ENCODE results near the gene IRS1.

The IRS1 gene

GRCh38 chr2:226755631-226756030 lies 44.0 kb downstream of the IRS1 start:
- no peak for DNase-seq (ENCODE audit: low read depth in 2 of 2)

DNA sequence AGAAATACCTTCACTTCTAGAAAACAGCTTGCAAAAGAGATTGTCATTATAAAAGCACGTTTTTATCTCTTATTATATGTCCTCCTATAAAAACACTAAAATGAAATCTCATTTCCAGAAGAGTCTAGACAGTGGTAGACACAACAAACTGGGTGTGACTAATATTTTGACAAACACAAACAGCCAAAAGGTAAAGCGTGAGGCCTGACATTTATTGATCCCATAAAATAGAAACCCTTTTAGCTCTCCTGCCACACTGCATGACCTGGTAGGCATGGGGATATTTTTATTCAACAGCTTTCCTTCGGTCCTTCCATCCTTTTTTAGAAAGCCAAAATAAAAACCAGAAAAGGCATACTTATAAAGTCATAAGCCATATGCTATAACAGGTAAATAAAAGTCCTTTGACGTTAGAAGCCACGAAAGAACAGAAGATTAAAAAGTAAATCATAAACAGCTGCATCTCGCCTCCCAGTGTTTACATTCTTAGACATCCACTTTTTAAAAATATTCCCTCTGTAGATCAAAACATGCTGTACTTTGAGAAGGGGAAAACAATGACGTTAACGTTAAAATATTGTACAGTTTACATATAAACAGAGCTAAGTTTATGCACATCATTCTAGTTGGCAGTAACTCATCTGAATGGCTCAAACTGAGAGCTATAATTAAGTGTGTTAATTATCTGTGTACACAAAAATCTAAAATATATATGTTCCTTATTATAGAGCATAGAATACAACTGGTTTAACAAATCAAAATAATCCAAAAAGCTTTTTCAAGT lies 44.6 kb downstream of the IRS1 start:
- no peak for DNase-seq (ENCODE audit: low read depth in 2 of 2)

DNA sequence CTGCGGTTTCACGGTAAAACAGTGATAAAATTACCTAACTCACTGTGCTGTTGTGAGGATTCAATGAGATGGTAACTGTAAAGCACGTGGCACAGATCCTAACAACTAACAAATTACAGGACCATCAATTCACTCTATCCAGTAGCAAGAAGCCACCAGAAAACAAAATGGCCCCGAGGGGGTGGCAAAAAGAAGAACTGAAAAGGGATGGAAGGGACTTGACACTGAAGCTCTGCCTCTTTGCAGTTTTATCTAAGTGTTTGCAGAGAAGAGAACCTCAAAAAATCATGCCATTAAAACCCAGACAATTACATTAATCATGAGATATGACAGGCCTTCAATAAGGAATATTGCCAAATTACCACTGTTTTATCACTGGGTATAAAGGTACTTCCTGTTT lies 46.7 kb downstream of the IRS1 start:
- DNase-seq (ENCODE audit: low read depth in 2 of 2): no peak

GRCh38 chr2:226747288-226747687 lies 52.3 kb downstream of the IRS1 start:
- no peak for DNase-seq (ENCODE audit: low read depth in 2 of 2)

DNA sequence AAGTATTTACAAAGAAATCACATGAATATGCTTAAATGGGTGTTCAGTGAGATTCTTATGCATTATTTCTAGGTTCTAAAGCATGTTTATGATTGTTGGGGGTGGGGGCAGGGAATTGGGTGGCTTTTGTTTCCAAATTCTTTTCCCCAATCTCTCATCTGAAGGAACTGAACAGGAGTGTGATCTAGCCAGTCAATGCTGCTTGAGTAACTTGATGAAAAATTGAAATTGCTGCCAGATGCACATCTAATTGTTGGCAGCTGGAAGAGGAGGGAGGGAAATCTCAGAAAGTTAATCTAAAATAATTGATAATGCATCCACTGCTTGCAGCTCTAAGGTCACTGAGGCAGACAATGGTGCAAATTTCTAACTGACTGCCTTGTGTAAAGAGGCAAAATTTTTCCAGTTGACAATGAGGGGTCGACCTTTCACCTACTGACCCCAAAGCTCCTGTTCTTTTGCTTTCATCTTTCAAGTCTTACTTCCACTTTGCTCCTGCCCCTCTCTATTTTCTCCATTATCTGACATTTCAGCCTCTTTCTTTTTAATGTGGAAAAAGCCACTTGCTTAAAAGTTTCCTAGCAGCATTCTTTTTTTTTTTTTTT lies 53.3 kb downstream of the IRS1 start:
- no peak for DNase-seq (ENCODE audit: low read depth in 2 of 2)

DNA sequence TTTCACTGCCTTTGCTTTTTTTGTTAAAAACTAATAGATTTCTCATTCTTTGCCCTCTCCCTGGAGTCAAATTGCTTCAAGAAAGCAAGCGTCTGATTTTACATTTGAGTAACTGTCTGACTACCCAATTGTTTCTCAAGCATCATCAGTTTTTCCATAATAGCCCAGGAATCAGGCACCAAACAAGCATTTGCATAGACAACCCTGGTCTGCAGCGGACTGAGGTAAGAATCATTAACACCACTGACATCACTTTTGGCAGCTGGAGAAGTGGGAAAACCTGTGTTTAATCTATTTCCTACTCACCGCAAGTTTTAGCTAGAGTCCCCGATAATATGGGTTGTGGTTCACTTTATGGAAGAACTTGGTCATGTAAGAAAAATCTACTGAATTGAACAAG lies 55.7 kb downstream of the IRS1 start:
- DNase-seq (ENCODE audit: low read depth in 2 of 2): no peak

- DNase-seq (ENCODE audit: low read depth in 2 of 2): no peak
These were observed 57.3 kb downstream of the IRS1 start for GRCh38 chr2:226742347-226742746.

DNA sequence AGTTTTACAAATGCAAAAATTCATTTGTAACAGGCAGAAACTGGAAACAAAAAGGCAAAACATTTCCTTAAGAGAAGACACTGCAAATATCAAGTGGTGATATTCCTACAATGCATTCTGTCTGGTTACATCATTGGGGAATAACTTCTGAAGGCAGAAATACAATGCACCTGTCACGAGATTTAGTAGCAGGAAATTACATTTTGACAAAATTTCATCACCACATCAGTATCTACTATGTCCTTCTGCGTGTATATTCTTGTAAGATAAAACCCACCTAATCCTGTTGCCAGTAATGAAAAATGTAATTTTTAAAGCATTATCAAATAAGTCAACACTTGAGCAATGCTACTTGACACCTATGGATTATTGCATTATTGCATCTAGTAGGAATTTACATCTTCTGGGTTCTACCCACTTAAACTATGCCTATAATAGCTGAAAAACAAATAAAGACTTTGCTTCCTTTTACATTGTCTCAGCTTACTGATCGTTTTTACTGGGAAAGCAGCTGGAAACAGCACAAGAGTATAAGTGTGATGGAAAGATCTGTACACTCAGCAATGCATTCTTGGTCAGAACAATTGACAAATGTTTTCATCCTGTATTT lies 59.5 kb downstream of the IRS1 start:
- DNase-seq (ENCODE audit: low read depth in 2 of 2): no peak

DNA sequence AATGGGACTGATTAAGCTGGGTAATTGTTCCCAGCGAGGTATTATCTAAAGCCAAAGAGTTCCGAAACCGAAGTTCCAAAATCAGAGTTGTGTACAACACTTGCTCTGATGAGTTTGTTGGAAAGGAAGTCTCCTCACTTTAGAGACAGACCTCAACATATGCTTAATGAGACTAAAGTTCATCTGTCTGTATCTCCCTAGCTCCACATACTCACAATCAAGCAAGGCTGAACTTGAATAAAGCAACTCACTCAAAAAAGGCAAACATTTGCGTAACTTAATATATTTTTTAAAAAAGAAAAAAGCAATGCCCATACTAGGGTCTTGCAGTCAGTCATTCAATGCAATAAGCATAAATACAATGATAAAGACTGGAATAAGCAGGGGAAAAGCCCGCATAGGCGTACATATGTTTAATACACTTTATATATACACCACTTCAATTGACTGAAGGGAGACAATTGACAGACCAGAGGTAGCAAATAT lies 60.0 kb downstream of the IRS1 start:
- no peak for DNase-seq (ENCODE audit: low read depth in 2 of 2)

GRCh38 chr2:226738821-226739544 lies 60.6 kb downstream of the IRS1 start:
- DNase-seq (ENCODE audit: low read depth in 2 of 2): no peak

- DNase-seq (ENCODE audit: low read depth in 2 of 2): no peak
These were observed 61.3 kb downstream of the IRS1 start for GRCh38 chr2:226738191-226738820.

DNA sequence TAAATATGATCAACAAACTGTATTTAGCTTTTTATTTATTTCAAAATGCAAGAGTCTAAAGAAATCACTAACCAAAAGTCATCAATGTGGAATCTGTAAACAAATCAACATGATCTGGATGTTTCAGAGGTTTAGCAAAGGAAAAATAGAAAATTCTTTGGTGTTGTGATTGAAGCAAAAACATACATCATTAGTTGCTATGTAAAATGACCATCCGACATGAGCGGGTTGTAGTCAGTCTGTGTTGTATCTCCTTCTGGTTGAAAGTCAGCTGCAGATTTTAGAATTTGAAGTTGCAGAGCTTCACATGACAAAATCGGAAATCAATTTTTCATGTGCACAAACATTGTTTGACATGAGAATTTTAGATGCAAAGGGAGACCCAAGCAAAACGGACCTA lies 63.2 kb downstream of the IRS1 start:
- DNase-seq (ENCODE audit: low read depth in 2 of 2): no peak

DNA sequence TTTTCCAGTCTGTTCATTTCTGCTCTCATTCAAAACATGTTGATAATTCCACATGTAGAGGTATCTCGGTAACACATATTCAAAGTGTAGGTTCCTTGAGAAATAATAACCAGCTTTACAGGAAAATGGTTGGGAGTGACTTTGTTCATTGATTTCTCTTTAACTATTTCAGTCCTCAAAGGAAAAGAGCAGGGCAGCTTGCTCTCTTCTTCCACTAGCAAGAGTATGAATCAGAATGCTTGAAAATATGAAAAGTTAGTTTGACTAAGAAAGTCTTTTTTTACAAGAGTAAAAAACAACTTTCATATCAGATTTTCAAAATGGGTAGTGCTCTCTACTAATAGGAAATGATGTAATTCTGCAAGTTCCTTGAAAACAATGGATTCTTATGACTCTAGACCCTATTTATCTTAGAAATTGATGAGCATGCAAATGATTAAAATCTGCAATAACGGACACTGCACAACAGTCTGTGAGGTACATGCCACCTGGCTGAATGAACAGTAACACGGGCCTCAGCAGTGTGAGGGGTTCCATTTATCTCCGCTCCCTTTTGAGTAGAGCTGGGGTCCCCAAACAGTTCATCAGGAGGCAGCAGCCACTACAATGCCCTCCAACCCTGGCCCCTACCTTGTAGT lies 65.6 kb downstream of the IRS1 start:
- DNase-seq (ENCODE audit: low read depth in 2 of 2): no peak

DNA sequence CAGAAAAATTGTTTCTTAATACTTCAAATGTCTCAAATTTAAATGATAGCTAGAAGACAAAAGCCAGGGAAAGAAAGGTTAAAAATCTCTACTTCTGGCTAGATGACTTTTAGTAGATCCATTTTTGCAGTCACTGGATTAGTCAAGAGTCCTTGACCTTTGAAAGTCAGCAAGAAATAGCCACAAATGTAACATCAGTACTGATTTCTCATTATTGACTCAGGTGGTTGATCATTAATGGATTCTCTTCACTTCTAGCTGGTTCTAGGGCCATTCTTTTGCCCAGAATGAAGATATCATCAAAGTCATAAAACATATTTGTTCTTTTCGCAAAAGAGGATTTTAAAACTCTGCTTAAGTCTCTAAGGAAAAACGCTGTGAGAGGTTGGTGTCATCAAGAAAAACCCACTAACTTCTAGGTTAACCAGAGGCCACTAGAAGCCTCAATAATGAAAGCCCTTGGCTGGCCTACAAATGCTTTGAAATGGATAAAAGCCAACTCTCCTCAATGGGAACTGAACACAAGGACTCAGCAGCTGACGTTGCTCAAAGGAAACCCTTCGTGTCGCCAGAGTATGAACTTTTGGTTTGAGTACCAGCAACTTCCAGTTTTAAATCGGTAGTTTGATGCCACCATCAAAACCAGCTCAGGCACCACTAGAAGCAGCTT lies 66.3 kb downstream of the IRS1 start:
- no peak for DNase-seq (ENCODE audit: low read depth in 2 of 2)

GRCh38 chr2:226732478-226733188 lies 67.0 kb downstream of the IRS1 start:
- DNase-seq (ENCODE audit: low read depth in 2 of 2): no peak

GRCh38 chr2:226730481-226730880 lies 69.1 kb downstream of the IRS1 start:
- DNase-seq (ENCODE audit: low read depth in 2 of 2): no peak

DNA sequence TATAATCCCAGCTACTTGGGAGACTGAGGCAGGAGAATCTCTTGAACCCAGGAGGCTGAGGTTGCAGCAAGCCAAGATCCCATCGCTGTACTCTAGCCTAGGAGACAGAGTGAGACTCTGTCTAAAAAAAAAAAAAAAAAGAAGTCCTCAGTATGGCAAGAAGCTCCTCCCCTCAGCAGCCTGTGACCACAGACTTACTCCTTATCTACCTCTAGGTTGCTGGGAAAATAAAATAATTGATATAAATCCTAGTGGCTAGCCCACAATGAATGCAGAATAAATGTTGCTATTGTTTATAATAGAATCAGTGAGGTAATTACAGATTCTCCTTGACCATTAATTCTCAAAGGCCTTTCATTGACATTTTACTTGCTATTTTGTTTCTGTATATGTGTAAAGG lies 70.6 kb downstream of the IRS1 start:
- DNase-seq (ENCODE audit: low read depth in 2 of 2): no peak

GRCh38 chr2:226727251-226727650 lies 72.4 kb downstream of the IRS1 start:
- no peak for DNase-seq (ENCODE audit: low read depth in 2 of 2)

GRCh38 chr2:226726546-226726945 lies 73.1 kb downstream of the IRS1 start:
- no peak for DNase-seq (ENCODE audit: low read depth in 2 of 2)

Data from stimulated activated CD4-positive, alpha-beta T cell treated with anti-CD3 and anti-CD28 coated beads, Interleukin-4, amount 100 ng/mL, for 48 hours (primary cell).